ENCODE results near the gene DPP3.

The DPP3 gene

DNA sequence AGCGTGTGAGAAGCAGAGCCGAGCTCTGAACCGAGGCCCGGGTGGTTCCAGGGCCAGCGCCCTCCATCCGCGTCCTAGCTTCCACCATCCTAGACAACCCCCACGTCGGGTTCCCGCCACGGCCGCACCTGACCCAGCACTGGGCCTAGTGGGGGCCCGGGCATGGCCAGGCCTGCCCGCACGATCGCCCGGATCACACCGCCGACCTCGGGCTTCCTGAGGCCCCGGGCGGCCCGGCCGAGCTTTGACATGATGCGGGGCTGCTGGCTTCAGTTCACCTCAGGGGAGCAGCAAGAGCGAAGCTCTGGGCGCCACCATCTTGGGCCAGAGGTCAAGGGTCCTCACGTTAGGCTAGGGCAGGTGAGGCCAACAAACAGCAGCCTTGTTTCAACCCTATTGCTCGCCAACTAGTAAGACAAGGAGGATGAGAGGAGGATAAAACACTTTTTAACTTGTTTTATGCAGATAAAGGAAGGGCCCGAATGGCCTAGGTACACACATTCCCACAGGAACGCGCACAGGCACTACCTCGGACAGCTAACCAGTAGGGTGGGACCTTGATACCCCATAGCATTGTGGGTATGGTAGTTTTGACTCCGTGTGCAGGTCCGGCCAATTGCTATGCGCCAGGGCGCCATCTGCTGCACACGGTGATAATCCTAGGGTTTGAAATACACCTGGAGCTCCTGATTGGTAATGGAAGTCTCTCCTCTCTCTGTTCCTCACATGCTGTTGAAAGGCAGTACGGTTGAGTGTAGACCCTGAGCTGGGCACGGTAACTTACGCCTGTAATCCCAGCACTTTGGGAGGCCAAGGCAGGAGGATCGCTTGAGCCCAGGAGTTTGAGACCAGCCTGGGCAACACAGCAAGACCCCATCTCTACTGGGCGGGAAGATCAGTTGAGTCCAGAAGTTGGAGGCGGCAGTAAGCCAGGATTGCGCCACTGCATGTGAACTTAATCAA lies 41.4 kb upstream of the DPP3 start, which contains the start of gene MRPL11 (continued):
- TF ChIP-seq ZBTB10 (tag by site-specific recombination; IDR thresholded peaks at IDR 0.05) (0 out of 2 replicates have a peak, but pooled peaks have one; percentile 32), GLI4 (tag by site-specific recombination; IDR thresholded peaks at IDR 0.05) (no peak), ZBTB17 (tag by site-specific recombination; IDR thresholded peaks at IDR 0.05) (peak; percentile 83), ZNF837 (tag by site-specific recombination; IDR thresholded peaks at IDR 0.05) (no peak), ZBTB1 (tag by site-specific recombination; IDR thresholded peaks at IDR 0.05) (no peak), ZBTB26 (tag by site-specific recombination; optimal IDR thresholded peaks at IDR 0.05) (peak; percentile 38), SETDB1 (IDR thresholded peaks at IDR 0.05; ENCODE audit: insufficient read length, low read length) (no peak), SP2 (tag by site-specific recombination; IDR thresholded peaks at IDR 0.05) (no peak; the same call in none of the 2 replicates), ZNF514 (tag by site-specific recombination; IDR thresholded peaks at IDR 0.05) (no peak), ZNF561 (tag by site-specific recombination; IDR thresholded peaks at IDR 0.05; ENCODE audit: borderline replicate concordance) (no peak), ZNF521 (tag by site-specific recombination; IDR thresholded peaks at IDR 0.05) (no peak), ZNF239 (tag by site-specific recombination; IDR thresholded peaks at IDR 0.05) (no peak), ZNF146 (tag by site-specific recombination; IDR thresholded peaks at IDR 0.05) (no peak), ZNF626 (tag by site-specific recombination; IDR thresholded peaks at IDR 0.05) (no peak), IKZF3 (tag by site-specific recombination; IDR thresholded peaks at IDR 0.05) (no peak), ZNF324 (tag by site-specific recombination; IDR thresholded peaks at IDR 0.05) (peak; percentile 57; the same call in 1 of the 2 replicates), OVOL3 (tag by site-specific recombination; IDR thresholded peaks at IDR 0.05) (0 out of 2 replicates have a peak, but pooled peaks have one; percentile 34), ZNF138 (tag by site-specific recombination; IDR thresholded peaks at IDR 0.05; ENCODE audit: borderline replicate concordance) (no peak)
- TF ChIP-seq, protein P1, sequence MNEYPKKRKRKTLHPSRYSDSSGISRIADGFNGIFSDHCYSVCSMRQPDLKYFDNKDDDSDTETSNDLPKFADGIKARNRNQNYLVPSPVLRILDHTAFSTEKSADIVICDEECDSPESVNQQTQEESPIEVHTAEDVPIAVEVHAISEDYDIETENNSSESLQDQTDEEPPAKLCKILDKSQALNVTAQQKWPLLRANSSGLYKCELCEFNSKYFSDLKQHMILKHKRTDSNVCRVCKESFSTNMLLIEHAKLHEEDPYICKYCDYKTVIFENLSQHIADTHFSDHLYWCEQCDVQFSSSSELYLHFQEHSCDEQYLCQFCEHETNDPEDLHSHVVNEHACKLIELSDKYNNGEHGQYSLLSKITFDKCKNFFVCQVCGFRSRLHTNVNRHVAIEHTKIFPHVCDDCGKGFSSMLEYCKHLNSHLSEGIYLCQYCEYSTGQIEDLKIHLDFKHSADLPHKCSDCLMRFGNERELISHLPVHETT (tag by site-specific recombination; IDR thresholded peaks at IDR 0.05): peak; percentile 96
- TF ChIP-seq, protein P2, sequence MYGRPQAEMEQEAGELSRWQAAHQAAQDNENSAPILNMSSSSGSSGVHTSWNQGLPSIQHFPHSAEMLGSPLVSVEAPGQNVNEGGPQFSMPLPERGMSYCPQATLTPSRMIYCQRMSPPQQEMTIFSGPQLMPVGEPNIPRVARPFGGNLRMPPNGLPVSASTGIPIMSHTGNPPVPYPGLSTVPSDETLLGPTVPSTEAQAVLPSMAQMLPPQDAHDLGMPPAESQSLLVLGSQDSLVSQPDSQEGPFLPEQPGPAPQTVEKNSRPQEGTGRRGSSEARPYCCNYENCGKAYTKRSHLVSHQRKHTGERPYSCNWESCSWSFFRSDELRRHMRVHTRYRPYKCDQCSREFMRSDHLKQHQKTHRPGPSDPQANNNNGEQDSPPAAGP (tag by site-specific recombination; IDR thresholded peaks at IDR 0.05): peak; percentile 82
- TF ChIP-seq, protein P3, sequence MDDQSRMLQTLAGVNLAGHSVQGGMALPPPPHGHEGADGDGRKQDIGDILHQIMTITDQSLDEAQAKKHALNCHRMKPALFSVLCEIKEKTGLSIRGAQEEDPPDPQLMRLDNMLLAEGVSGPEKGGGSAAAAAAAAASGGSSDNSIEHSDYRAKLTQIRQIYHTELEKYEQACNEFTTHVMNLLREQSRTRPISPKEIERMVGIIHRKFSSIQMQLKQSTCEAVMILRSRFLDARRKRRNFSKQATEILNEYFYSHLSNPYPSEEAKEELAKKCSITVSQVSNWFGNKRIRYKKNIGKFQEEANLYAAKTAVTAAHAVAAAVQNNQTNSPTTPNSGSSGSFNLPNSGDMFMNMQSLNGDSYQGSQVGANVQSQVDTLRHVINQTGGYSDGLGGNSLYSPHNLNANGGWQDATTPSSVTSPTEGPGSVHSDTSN (CRISPR knock-in tag; IDR thresholded peaks at IDR 0.05): no peak
- TF ChIP-seq, protein P4, sequence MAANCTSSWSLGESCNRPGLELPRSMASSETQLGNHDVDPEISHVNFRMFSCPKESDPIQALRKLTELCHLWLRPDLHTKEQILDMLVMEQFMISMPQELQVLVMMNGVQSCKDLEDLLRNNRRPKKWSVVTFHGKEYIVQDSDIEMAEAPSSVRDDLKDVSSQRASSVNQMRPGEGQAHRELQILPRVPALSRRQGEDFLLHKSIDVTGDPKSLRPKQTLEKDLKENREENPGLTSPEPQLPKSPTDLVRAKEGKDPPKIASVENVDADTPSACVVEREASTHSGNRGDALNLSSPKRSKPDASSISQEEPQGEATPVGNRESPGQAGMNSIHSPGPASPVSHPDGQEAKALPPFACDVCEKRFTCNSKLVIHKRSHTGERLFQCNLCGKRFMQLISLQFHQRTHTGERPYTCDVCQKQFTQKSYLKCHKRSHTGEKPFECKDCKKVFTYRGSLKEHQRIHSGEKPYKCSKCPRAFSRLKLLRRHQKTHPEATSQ (tag by site-specific recombination; IDR thresholded peaks at IDR 0.05): no peak
- TF ChIP-seq, protein P5, sequence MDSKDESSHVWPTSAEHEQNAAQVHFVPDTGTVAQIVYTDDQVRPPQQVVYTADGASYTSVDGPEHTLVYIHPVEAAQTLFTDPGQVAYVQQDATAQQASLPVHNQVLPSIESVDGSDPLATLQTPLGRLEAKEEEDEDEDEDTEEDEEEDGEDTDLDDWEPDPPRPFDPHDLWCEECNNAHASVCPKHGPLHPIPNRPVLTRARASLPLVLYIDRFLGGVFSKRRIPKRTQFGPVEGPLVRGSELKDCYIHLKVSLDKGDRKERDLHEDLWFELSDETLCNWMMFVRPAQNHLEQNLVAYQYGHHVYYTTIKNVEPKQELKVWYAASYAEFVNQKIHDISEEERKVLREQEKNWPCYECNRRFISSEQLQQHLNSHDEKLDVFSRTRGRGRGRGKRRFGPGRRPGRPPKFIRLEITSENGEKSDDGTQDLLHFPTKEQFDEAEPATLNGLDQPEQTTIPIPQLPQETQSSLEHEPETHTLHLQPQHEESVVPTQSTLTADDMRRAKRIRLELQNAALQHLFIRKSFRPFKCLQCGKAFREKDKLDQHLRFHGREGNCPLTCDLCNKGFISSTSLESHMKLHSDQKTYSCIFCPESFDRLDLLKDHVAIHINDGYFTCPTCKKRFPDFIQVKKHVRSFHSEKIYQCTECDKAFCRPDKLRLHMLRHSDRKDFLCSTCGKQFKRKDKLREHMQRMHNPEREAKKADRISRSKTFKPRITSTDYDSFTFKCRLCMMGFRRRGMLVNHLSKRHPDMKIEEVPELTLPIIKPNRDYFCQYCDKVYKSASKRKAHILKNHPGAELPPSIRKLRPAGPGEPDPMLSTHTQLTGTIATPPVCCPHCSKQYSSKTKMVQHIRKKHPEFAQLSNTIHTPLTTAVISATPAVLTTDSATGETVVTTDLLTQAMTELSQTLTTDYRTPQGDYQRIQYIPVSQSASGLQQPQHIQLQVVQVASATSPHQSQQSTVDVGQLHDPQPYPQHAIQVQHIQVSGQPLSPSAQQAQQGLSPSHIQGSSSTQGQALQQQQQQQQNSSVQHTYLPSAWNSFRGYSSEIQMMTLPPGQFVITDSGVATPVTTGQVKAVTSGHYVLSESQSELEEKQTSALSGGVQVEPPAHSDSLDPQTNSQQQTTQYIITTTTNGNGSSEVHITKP (tag by site-specific recombination; IDR thresholded peaks at IDR 0.05): peak; percentile 79
- TF ChIP-seq, protein P6, sequence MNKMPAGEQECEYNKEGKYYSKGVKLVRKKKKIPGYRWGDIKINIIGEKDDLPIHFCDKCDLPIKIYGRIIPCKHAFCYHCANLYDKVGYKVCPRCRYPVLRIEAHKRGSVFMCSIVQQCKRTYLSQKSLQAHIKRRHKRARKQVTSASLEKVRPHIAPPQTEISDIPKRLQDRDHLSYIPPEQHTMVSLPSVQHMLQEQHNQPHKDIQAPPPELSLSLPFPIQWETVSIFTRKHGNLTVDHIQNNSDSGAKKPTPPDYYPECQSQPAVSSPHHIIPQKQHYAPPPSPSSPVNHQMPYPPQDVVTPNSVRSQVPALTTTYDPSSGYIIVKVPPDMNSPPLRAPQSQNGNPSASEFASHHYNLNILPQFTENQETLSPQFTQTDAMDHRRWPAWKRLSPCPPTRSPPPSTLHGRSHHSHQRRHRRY (tag by site-specific recombination; IDR thresholded peaks at IDR 0.05): no peak
